Vagina (tissue), 2 donors: Measurements from ENCODE around the gene ZSWIM1. TPM values are rescaled to one million over a fixed set of nuclear protein-coding genes. Genes with fewer than 3 reads are reported as not detected.

Experiments used
- DNase-seq, 2 donors: peaks; one replicate each; pipeline ENCODE4 v3.0.0-alpha.2; 2017; ENCODE audit errors: extremely low spot score in 2 of 2
- H3K27ac ChIP-seq: fragments of 200-600 bp; sonication (generic); one replicate; pipeline ENCODE4 v1.5.1; 2019
- H3K27me3 ChIP-seq: fragments of 200-600 bp; sonication (generic); one replicate; pipeline ENCODE4 v1.5.1; 2019
- H3K36me3 ChIP-seq, 2 donors: fragments of 200-600 bp; sonication (generic); one replicate each; pipeline ENCODE4 v1.5.1; 2017 to 2019
- H3K4me1 ChIP-seq: fragments of 200-600 bp; sonication (generic); one replicate; pipeline ENCODE4 v1.5.1; 2019
- H3K4me3 ChIP-seq, 2 donors: fragments of 200-600 bp; sonication (generic); 1 replicate in 1 of 2; 2 replicates in 1 of 2; pipeline ENCODE4 v1.5.1; 2016 to 2019
- H3K9me3 ChIP-seq: fragments of 200-600 bp; sonication (generic); one replicate; pipeline ENCODE4 v1.5.1; 2019
- CTCF ChIP-seq, 3 experiments: fragments of 450-650 bp in 2 of 3; fragments of 200-600 bp in 1 of 3; sonication (generic) in 1 of 3; IDR thresholded peaks; one replicate each; pipeline ENCODE4 v1.5.1; 2017 to 2019; ENCODE audit warnings: antibody characterized with exemption in 3 of 3, mild to moderate bottlenecking in 2 of 3, moderate library complexity in 2 of 3
- POLR2A ChIP-seq, 2 donors: fragments of 450-650 bp; IDR thresholded peaks; one replicate each; pipeline ENCODE4 v1.6.1; 2017; ENCODE audit warnings: antibody characterized with exemption in 2 of 2, mild to moderate bottlenecking in 2 of 2, moderate library complexity in 2 of 2
- POLR2AphosphoS5 ChIP-seq, 2 donors: sonication (generic); formaldehyde crosslinking; IDR thresholded peaks; one replicate each; pipeline ENCODE4 v1.9.0; 2017; ENCODE audit warnings: antibody characterized with exemption in 2 of 2, mild to moderate bottlenecking in 2 of 2, low read depth in 1 of 2; ENCODE audit not compliant: insufficient read depth in 1 of 2
- intact Hi-C: fragments of 100-400 bp; cut with DNase I; formaldehyde crosslinking; loops from one replicate; pipeline ENCODE4 v1.15.1; 2023
- total RNA-seq: library from RNA; depleted of rRNA; stranded (reverse); fragments of >200 nt; gene quantifications from one replicate; pipeline ENCODE4 v1.2.3, GENCODE V29; 2016

The ZSWIM1 gene
- total RNA-seq, 1 donor from 2014 or later: 4.2 TPM

DNA sequence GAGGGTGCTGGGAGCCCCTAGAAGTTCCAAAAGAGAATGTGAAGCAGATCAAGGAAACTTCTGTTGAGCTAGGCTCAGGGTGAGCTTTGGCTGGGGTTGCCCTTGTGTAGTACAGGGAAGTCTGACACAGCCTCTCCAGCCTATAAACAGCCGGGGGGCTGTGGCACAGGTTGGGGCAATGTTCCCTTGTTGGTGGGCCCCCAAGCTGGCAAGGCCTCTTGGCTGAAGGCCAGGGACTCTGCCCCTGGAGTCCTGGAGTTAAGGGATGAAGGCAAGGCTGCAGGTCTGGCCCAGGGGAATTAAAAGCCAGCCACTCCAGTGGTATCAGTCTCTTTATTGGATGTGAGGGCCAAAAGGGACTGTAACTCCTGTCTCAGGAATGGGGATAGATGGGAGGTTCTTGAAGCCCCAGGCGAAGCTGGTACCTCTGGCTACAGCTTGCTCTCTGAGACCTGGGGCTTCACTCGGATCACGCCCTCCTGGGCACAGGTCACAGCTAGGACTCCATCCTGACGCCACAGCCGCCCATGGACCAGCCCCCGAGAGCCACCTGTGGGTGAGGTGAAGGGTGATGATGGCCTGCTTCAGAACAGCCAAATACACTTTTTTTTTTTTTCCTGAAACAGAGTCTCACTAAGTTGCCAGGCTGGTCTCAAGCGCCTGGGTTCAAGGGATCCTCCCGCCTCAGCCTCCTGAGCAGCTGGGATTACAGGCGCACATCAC is 39.5 kb upstream of the ZSWIM1 start:
- TF ChIP-seq CTCF (IDR thresholded peaks at IDR 0.05): no peak
- no peak for TF ChIP-seq POLR2A (IDR thresholded peaks at IDR 0.05)
- no peak for TF ChIP-seq POLR2AphosphoS5 (IDR thresholded peaks at IDR 0.05; ENCODE audit: insufficient read depth in 1 of 2, low read depth in 1 of 2)
- intact Hi-C loops: no loop called here
- Histone ChIP-seq H3K4me1 (peaks cover 60% of the 10 kb centered on the region), H3K36me3 (peaks cover 0 to 68% of the 10 kb centered on the region in 2 donors), H3K9me3 (no peaks in the 10 kb centered on the region), H3K27me3 (no peaks in the 10 kb centered on the region), H3K4me3 (no peak overlapping the region), H3K27ac (peak overlapping the region; percentile 56)
- no peak for DNase-seq

- TF ChIP-seq POLR2AphosphoS5 (IDR thresholded peaks at IDR 0.05; ENCODE audit: insufficient read depth in 1 of 2, low read depth in 1 of 2) (no peak), POLR2A (IDR thresholded peaks at IDR 0.05) (no peak), CTCF (IDR thresholded peaks at IDR 0.05) (no peak)
- no peaks in the 10 kb centered on the region for H3K9me3 ChIP-seq
- intact Hi-C loops: no loop called here
- no peak for DNase-seq
- peaks cover 0 to 71% of the 10 kb centered on the region in 2 donors for H3K36me3 ChIP-seq
- H3K4me1 ChIP-seq: peaks cover 53% of the 10 kb centered on the region
- H3K27ac ChIP-seq: peak overlapping the region; percentile 56
- no peak overlapping the region for H3K4me3 ChIP-seq
- H3K27me3 ChIP-seq: no peaks in the 10 kb centered on the region
These were observed 38.7 kb upstream of the ZSWIM1 start for GRCh38 chr20:45842169-45842812.

DNA sequence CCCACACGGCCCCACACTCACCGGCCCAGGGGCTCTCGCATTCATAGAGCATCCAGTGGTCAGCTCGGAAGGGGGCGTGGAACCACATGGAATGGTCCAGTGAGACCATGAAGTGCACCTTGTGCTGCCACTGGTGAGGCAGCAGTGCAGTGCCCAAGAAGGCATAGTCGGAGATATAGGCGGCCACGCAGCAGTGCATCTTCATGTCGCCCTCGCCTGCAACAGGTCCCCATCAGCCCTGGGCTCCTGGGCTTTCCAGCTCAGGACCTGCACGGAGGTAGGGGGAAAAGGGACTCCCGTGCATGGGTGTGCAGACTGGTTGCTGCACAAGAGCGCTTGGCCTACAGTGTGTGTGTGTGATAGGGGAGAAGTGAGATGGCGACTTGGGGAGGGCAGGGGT is 37.5 kb upstream of the ZSWIM1 start:
- intact Hi-C loops: no loop called here
- peak overlapping the region; percentile 56 for H3K27ac ChIP-seq

DNA sequence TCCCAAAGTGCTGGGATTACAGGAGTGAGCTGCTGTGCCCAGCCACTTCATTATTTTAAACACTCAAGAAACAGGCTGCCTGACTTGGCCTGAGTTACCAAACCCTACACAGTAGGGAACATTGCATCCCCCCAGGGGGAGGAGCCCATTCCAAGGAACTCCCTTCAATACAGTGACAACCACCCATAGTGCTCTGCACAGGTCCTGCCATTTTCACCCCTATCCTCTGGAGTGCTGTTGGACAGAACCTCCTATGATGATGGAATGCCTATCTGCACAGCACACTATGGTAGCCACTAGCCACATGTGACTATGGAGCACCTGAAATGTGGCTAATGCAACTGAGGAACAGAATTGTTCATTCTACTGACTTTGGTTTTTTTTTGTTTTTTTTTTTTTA is 35.6 kb upstream of the ZSWIM1 start:
- Histone ChIP-seq H3K27me3 (no peaks in the 10 kb centered on the region), H3K27ac (no peak overlapping the region), H3K4me1 (peaks cover 39% of the 10 kb centered on the region), H3K4me3 (no peak overlapping the region), H3K9me3 (no peaks in the 10 kb centered on the region), H3K36me3 (peaks cover 0 to 64% of the 10 kb centered on the region in 2 donors)
- no peak for DNase-seq
- TF ChIP-seq POLR2AphosphoS5 (IDR thresholded peaks at IDR 0.05; ENCODE audit: insufficient read depth in 1 of 2, low read depth in 1 of 2): no peak
- intact Hi-C loops: no loop called here

More for the DNA sequence above, 37.5 kb upstream of the ZSWIM1 start:
- Histone ChIP-seq H3K36me3 (peaks cover 0 to 72% of the 10 kb centered on the region in 2 donors), H3K4me1 (peaks cover 47% of the 10 kb centered on the region), H3K27me3 (no peaks in the 10 kb centered on the region), H3K9me3 (no peaks in the 10 kb centered on the region), H3K4me3 (no peak overlapping the region)
- DNase-seq: no peak
- TF ChIP-seq CTCF (IDR thresholded peaks at IDR 0.05) (no peak), POLR2AphosphoS5 (IDR thresholded peaks at IDR 0.05; ENCODE audit: insufficient read depth in 1 of 2, low read depth in 1 of 2) (peak in 1 of 2 donors; percentile 9)

GRCh38 chr20:45848421-45848820 is 32.6 kb upstream of the ZSWIM1 start:
- H3K4me3 ChIP-seq: no peak overlapping the region
- H3K4me1 ChIP-seq: peaks cover 9% of the 10 kb centered on the region
- no peak for DNase-seq
- intact Hi-C loops: no loop called here
- no peaks in the 10 kb centered on the region for H3K9me3 ChIP-seq
- H3K27ac ChIP-seq: no peak overlapping the region
- peaks cover 0 to 59% of the 10 kb centered on the region in 2 donors for H3K36me3 ChIP-seq
- no peak for TF ChIP-seq POLR2A (IDR thresholded peaks at IDR 0.05)
- TF ChIP-seq POLR2AphosphoS5 (IDR thresholded peaks at IDR 0.05; ENCODE audit: insufficient read depth in 1 of 2, low read depth in 1 of 2): peak in 1 of 2 donors; percentile 19
- H3K27me3 ChIP-seq: no peaks in the 10 kb centered on the region
